Measurements from ENCODE around the gene TBL1Y.
"Not testable (repeated sequence)": the region's sequence is repeated elsewhere in the genome, so short reads cannot be mapped to it uniquely, and the experiment has no call there.

Gene TBL1Y

GRCh38 chrY:6974971-6975370 is 64.5 kb downstream of the TBL1Y start:
- DNase-seq, result no peak

DNA sequence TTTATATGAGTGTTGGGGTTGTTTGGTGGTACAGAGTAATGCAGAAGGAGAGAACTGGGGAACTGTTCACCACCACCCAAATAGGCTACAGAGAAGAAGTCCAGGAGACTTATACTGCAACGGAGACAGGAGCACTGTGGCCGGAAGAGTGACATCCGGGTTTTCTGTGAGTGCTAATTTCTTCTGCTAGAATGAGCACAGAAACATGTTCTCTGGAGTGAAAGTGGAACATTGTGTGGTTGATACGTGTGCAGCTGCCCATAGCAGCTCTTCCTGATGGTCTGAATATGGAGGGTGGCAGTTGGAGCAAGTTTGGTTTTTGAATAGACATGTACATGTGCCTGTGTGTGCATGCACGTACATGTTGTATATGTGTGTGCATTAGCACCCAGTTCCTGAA is 67.3 kb downstream of the TBL1Y start:
- DNase-seq, result no peak

GRCh38 chrY:6983221-6983620 is 72.7 kb downstream of the TBL1Y start:
- DNase-seq, result no peak

DNA sequence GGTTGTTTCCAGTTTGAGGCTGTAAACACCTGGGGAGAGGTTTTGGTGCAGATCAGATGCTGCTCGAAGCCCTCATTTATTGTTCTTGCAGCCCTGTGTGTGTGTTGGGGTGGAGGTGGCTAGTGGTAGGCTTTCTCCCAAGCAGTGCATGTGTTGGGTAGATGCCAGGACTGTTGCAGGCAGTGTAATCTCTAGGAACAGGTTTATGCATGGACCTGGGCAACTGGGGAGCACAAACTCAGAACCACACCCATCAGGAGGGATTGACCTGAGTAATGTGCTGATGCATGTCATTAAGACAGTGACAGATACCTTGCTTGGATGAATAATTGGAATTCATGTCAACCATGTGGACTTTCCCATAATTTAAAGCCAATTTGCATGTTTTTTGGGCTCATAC is 77.3 kb downstream of the TBL1Y start:
- DNase-seq, result no peak

DNA sequence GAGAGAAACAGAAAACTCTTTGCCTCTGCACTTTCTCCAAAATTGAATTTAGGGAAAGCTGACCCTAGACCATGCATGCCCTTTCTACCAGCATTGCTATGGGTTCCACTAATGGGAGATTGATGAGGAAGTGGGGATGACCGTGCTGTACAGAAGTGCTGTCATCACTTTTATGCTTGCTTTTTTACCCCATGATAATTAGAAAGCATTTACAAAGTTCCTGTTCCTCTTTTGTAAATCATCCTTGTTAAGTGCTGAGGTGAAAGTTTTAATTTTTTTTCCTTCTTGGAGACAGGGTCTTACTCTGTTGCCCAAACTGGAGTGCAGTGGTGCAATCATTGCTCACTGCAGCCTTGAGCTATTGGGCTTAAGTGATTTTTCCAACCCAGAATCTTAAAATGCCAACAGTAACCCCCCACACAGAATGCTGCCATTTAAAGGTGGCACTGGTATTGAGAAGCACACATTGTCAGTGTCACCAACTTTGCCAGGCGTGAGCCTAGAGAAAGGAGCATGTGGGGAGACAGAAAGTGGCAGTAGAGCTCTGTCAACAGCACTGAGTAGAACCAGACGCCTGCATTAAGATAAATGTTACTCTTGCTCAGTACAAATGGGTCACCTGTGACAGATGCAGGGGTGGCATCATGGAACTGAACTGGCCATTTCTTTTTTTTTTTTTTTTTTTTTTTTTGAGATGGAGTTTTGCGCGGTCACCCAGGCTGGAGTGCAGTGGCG is 79.6 kb downstream of the TBL1Y start:
- no peak for DNase-seq

- DNase-seq, result no peak
Measured at GRCh38 chrY:6992041-6992440, 81.5 kb downstream of the TBL1Y start.

- DNase-seq, result no peak
Measured at GRCh38 chrY:6995987-6996386, 85.5 kb downstream of the TBL1Y start.

DNA sequence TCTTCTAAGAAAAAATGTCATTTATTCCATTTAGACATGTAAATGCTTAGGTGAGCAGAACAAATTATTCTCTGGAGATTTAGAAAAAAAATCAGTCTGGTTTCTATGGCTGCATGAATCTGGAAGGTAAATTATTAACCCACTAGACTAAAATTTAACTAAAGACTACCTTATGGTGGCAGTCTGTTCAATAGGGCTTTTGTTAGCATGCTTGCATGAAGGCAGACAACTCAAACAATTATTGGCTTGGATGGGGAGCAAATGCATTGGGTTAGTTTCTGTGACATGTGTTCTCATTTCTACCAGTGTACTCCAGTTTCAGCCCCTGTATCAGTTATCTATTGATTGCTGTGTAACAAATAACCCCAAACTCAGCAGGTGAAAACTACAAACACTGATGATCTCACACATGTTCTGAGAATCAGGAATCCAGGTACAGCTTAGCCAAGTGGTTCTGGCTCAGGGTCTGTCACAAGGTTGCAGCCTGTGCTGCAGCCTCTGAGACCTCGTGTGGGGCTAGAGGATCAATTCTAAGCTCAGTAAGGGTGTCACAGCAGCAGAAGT is 87.1 kb downstream of the TBL1Y start:
- no peak for DNase-seq

GRCh38 chrY:6999905-7000304 is 89.4 kb downstream of the TBL1Y start:
- no peak for DNase-seq

DNA sequence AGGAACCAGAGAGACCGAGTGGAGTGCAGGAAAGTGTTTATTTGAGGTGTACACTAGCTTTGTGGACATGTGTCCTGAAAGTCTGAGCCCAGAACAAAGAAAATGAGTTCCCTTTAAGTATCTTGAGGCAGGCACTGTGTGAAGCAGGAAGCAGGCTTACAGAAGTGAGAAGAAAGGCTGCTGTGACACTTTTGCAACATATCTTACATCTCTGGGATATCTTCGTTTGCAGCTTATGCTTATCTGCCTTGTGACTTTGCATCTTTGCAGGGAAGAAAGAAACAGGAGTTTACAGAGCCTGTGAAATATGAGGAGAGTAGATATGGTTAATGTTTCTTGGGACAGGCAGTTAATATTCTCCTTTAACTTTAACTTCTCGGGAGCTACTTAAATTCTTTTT is 92.1 kb downstream of the TBL1Y start:
- no peak for DNase-seq

DNA sequence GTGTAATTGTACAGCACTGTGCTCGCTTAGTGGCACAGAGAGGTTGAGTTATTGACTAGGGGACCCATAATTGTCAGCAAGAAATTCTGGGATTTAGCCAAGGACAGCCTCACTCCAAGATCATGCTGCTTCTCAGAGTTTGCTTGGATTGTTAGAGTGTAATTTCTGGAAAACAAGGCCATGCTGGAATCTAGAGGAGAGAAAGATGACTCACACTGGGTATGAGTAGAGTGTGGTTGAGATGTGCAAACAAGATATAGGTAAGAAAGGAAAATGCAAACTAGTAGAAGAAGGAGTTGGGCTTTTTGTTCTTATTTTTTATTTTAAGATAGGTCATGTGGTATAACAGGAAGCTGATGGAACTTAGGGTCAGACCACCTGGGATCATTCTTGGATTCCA is 97.4 kb downstream of the TBL1Y start:
- DNase-seq, result no peak

DNA sequence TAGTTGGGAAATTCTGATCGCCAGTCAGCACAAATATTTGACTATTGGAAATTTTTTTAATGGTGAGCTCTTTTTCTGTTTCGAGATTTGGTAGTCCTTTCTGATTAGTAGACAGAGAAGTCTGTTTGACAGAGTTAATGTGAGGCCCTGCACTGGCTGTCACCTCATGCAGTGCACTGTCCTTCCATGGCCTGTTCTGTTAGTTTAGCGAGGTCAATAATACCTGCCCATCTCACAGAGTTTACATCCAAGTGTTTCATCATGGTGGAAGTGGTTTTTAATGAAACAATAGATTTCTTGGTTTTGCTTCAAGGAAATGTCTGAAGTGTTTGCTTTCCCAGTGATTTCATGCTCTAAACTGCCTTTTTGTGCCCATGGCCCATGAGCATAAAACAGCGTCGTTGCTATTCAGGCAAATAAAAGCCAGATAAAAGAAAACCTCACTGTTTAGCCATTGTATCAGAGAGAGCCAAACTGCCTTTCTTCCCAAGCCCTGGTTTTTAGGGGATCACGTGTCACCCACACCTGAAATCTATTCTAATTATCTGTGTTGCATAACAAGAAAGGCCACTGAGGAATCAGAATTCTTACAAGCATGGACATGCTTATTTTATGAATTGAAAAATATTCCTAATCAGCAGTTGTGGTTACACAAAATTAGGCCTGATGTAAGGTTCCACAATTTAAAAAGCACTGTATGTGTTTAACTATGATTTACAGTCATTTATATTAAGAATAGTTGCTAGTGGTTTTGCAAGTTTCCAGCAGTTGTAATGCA is 98.3 kb downstream of the TBL1Y start:
- peak; percentile 34 for DNase-seq

DNA sequence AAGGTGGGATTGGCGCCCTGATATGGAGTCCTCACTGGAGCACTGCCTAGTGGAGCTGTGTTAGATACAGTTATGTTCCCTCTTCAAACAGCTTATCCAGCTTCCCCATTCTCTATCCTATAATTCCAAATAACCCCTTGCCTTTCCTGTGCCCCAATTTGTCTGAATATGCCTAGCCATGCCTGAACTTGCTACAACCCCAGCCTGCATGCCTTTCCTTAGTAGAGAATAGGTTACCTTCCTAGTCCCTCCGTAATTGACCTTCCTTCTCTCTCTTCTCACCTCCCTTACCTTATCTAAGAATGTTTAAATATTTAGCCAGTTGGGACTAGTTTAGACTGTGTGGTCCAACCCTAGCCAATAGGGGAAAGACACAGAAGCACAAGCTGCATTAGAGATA is 102.6 kb downstream of the TBL1Y start:
- no peak for DNase-seq

- no peak for DNase-seq
Measured at GRCh38 chrY:7016521-7016920, 106.0 kb downstream of the TBL1Y start.

DNA sequence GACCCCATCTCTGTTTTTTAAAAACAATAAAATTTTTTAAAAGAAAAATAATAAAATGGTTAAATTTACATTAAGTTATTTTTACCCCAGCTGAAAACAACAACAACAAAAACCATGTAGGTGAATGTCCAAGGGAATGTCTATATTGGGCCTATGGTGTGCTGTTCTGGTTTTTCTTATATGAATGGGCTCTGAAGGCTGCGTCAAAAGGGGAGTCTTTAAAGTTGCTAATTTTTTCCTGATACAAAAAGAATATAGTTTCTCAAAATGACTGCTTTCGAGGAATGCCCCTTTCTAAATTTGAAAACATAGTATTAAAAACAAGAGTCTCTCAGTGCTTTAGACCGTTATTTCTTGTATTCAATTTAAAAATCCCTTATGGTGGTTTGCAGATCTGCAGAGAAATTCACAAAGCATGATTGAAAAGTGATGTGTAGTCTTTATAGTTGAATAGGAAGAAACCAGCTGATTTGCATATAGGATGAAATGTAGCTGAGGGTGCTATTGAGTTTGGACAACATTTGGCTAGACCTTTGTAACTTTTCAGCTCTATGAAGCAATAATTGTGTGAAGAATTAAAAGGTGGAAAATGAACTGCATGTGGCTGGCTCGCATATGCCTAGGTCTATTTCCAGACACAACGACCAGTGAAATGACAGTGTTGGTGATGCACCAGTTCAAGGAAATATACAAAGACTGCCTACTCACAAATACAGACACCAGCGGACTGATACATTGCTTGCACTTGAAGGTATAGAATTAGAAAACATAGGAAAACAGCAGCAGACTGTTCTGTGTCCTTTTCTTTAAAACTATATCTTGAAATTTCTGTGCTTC is 107.0 kb downstream of the TBL1Y start:
- DNase-seq, result no peak

DNA sequence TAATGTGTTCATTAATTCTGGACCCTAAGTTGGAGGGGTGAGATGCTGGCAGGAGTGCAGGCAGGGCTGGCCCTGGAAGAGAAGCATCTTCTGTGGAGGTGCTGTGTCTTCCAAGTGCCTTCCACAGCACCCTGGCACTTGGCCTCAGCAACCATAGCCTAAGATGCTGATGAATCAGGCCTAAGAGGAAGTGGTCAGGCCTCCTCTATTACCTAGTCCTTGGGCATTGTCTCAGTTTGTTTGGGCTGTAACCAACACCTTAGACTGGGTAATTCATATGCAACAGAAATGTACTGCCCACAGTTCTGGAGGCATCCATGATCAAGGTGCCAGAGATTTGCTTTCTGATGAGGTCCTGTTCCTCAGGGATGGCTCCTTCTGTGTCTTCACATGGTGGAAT is 128.5 kb downstream of the TBL1Y start:
- no peak for DNase-seq

DNA sequence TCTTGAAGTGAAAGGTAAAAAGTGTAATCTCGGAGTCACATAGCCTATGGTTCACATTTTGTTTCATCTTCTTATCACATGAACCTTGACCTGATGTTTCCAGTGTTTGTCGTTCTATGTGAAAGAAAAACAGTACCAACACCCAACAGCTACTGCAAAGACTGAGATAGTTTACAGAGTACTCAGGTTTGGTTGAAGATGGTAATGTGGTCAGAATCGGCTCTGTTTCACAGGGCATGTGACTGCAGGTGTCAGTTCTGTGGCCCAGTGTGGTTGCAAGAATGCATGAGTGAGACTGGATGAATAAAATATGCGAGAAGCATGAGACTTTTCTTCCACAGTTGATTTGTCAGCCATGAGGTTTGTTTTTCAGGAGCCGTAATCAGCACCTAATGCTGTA is 130.2 kb downstream of the TBL1Y start:
- DNase-seq, result no peak

DNA sequence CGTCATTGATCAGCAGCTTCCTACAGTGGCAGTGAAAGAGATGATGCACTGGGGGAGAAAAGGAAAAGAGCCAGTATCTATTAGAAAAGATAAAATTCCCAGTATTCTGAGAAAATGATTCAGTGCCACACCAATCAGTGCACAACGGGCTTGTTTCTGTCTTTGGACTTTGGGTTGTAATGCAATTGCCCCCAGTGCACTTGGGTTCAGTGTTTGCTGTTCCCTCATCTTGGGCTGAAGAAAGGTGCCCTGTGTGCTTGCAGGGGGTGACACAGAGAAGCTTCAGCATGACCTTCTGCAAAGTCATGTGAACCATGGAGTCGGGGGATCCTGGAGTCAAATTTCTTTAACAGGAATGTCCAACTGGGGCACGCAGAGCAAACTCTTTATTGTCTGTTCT is 131.5 kb downstream of the TBL1Y start:
- DNase-seq, result no peak

DNA sequence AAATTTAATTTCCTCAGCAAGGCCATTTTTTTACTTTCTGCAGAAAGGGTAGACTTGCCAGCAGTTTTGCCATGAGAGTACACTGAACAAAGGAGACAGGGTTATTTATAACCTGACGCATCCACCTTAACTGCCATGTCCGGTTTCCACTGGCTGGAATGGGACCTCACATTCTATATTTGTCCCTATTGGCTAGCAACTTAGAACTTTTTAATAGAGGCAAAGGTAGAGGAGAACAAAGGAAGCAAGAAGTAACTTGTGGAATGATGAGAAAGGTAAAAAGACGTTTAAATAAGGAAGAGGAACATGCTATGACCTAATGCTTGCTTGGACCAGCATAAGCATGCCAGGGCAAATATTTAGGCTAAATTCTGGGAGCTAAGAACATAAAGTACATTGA is 142.0 kb downstream of the TBL1Y start:
- not testable (repeated sequence) for DNase-seq

GRCh38 chrY:7056886-7057285 is 146.4 kb downstream of the TBL1Y start:
- DNase-seq, result no peak

GRCh38 chrY:7078725-7079124 is 168.2 kb downstream of the TBL1Y start:
- DNase-seq, result no peak

DNA sequence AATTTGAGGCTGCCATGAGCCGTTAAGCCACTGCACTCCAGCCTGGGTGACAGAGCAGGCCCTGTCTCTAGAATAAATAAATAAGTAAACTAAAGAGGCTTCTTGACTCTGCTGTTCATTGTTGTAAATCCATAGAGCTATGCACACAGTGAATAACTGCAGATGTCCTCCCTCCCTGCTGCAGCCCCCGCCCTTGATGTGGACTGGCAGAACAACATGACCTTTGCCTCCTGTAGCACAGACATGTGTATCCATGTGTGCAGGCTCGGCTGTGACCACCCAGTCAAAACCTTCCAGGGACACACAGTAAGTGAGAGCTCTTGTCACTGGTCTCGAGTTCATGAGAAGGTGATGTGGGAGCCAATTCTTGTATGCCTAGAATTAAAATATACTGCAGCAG is 170.1 kb downstream of the TBL1Y start:
- not testable (repeated sequence) for DNase-seq

GRCh38 chrY:7085606-7086005 is 175.1 kb downstream of the TBL1Y start:
- DNase-seq, result peak; percentile 0

All from DMS79 (cell line).